ENCODE results near the gene SNX8.

GRCh38 chr7:2295936-2296620 is 18.2 kb downstream of the SNX8 start:
- TF ChIP-seq CTCF (IDR thresholded peaks at IDR 0.05): no peak
- TF ChIP-seq REST (IDR thresholded peaks at IDR 0.05; ENCODE audit: insufficient read depth in 1 of 2, low read depth in 2 of 2, low read length in 1 of 2): no peak
- TF ChIP-seq POLR2AphosphoS5 (IDR thresholded peaks at IDR 0.05; ENCODE audit: low read depth, low read length): no peak
- TF ChIP-seq SIN3A (IDR thresholded peaks at IDR 0.05; ENCODE audit: borderline replicate concordance, insufficient read depth, low read depth, low read length): no peak
- TF ChIP-seq TCF7L2 (IDR thresholded peaks at IDR 0.05; ENCODE audit: low read depth, low read length): no peak
